ENCODE data around the gene MS4A2.
"Not testable (repeated sequence)": the region's sequence is repeated elsewhere in the genome, so short reads cannot be mapped to it uniquely, and the experiment has no call there.

The MS4A2 gene

GRCh38 chr11:60088364-60088763 is at the start of gene MS4A2:
Gene MS4A2, plus strand, starts transcription at chr11:60088664. Its CDS starts 102 bp downstream, at chr11:60088766.
- no peak for DNase-seq (ENCODE audit: low read depth)

DNA sequence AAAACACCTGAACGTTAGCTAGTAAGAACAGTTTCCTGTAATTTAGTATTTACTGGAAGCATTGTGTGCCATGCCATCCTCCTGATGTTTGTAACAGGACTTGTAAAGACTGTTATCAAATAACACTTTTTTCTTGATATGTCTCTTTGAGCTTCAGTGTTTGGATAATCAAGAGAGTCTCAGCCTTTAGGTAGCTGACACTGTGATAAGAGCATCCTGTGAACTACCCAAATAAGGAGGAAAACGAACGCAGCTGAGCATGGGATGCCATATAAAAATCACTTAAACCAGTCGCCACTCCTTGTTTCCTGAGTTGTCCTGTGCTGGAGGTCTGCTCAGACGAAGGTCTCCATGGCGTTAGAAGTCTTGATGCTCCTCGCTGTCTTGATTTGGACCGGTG is 48.4 kb upstream of the MS4A2 start, which contains the start of gene OOSP2:
Gene OOSP2 (plus strand): TSS at position 301 of the 400 bp plus-strand sequence. CDS start 51 bp downstream, at position 352.
- no peak for DNase-seq (ENCODE audit: low read depth)

- not testable (repeated sequence) for DNase-seq (ENCODE audit: low read depth)
These were observed 38.0 kb upstream of the MS4A2 start for GRCh38 chr11:60050422-60050821.

- not testable (repeated sequence) for DNase-seq (ENCODE audit: low read depth)
These were observed 37.6 kb upstream of the MS4A2 start for GRCh38 chr11:60050839-60051238.

GRCh38 chr11:60056349-60056969 is 32.0 kb upstream of the MS4A2 start, which contains the start of gene MS4A3:
Gene MS4A3, plus strand, starts transcription at chr11:60056665. Its CDS starts 4,496 bp downstream, at chr11:60061161.
- DNase-seq (ENCODE audit: low read depth): no peak

GRCh38 chr11:60059052-60059451 is 29.4 kb upstream of the MS4A2 start:
- DNase-seq (ENCODE audit: low read depth): no peak

DNA sequence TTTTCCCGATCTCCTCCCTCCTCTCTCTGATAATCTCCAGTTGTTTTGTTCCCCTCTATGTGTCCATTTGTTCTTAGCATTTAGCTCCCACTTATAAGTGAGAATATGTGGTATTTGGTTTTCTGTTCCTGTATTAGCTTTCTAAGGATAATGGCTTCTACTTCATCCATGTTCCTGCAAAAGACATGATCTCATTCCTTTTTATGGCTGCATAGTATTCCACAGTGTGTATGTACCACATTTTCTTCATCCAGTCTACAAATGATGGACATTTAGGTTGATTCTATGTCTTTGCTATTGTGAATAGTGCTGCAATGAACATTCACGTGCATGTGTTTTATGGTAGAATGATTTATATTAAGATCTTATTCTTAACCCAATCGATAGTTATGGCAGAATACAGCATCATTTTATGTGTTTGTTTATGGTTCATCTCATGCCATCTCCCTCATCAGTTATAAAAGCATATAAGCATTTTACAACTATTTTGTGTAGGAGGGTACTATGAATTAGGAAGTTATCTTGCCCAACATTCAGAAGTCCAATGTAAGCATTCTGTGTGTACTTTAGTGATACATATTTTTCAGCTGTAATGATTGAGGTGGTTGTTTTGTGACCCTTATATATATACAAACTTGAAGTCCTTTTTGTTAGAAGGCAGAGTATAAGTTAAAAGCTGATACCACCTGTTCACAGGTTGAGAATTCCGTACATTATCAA is 28.8 kb upstream of the MS4A2 start:
- no peak for DNase-seq (ENCODE audit: low read depth)

DNA sequence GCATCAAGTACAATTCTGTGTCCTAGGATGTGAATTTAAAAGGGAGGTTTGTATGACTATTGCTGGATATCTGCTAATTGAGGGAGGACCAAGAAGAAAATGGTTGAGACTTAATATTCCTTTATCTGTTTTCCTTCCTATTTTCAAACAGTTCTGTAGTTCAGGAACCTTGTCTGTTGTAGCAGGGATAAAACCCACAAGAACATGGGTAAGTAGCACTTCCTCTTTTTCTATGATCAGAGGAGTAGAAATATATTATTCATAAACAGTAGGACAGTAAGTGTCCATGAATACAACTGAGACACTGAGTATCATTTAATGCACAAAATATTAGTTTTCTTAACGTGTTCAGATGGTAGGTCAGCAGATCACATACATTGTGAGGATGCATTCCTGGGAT is 24.4 kb upstream of the MS4A2 start:
- DNase-seq (ENCODE audit: low read depth): no peak

GRCh38 chr11:60065801-60066200 is 22.7 kb upstream of the MS4A2 start:
- no peak for DNase-seq (ENCODE audit: low read depth)

GRCh38 chr11:60069450-60069849 is 19.0 kb upstream of the MS4A2 start:
- DNase-seq (ENCODE audit: low read depth): no peak

DNA sequence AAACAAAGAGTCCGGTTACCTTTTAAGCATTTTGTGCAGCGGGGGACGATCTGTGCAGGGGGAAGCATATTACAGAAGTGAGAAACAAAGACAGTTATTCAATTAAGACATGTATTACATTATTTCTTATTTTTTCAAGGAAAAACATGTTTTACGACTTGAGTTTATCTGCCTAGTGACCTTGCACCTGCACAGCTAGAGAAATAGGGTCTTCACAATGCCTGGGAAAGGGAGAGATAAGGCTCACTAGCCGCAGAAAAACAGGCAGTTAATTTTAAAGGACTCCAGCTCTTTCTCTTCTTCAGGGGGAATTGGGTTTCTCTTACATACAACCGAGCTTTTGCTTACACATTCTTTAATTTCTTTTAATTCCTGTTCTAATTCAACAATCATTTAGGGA is 16.8 kb upstream of the MS4A2 start:
- not testable (repeated sequence) for DNase-seq (ENCODE audit: low read depth)

DNA sequence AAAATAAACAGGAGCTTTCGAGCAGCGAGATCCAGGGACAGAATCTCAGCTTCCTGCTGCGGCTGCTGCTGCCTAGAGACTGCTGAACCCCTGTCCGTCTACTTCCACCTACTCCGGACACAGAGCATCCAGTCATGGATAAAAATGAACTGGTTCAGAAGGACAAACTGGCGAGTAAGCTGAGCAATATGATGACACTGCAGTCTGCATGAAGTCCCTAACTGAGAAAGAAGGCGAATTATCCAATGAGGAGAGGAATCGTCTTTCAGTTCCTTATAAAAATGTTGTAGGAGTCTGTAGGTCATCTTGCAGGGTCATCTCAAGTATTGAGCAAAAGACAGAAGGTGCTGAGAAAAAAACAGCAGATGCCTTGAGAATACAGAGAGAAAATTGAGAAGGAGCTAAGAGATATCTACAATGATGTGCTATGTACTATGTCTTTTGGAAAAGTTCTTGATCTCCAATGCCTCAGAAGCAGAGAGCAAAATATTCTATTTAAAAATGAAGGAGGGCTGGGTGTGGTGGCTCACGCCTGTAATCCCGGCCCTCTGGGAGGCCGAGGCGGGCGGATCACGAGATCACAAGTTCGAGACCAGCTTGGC is 11.1 kb upstream of the MS4A2 start:
- no peak for DNase-seq (ENCODE audit: low read depth)

DNA sequence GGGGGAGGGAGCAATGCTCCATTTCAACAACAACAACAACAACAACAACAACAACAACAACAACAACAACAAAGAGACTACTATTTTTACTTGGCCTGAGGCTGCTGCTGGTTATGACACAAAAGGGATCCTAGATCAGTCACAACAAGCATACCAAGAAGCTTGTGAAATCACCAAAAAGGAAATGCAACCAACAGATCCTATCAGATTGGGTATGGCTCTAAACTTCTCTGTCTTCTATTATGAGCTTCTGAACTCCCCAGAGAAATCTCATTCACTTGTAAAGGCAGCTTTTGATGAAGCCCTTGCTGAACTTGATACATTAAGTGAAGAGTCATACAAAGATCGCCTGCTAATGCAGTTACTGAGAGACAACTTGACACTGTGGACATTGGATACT is 10.5 kb upstream of the MS4A2 start:
- DNase-seq (ENCODE audit: low read depth): no peak

GRCh38 chr11:60078745-60079144 is 9.7 kb upstream of the MS4A2 start:
- no peak for DNase-seq (ENCODE audit: low read depth)

- DNase-seq (ENCODE audit: low read depth): no peak
These were observed 7.9 kb upstream of the MS4A2 start for GRCh38 chr11:60080535-60080934.

- no peak for DNase-seq (ENCODE audit: low read depth)
These were observed 3.7 kb upstream of the MS4A2 start for GRCh38 chr11:60084631-60085273.

GRCh38 chr11:60085909-60086308 is 2.6 kb upstream of the MS4A2 start:
- DNase-seq (ENCODE audit: low read depth): no peak

GRCh38 chr11:60087239-60087638 is 1.2 kb upstream of the MS4A2 start:
- DNase-seq (ENCODE audit: low read depth): no peak

- DNase-seq (ENCODE audit: low read depth): no peak
These were observed 7.1 kb downstream of the MS4A2 start for GRCh38 chr11:60095477-60096120.

DNA sequence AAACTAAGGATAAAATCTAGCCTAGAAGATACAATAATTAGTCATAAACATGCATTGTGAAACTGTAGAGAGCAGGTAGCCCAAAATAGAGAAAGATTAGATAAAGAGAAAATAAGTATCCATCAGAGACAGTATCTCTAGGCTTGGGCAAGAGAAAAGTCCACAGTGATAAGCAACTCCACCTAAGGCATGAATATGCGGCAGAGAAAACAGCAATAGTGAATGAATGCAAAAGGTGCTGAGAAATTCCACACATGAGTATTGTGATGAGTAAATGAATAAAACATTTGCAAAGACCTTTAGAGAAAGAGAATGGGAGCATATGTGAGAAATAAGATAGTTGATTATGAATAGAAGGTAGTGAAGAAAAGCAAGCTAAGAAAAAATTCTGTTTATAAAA is 8.7 kb downstream of the MS4A2 start:
- no peak for DNase-seq (ENCODE audit: low read depth)

- no peak for DNase-seq (ENCODE audit: low read depth)
These were observed 10.0 kb downstream of the MS4A2 start for GRCh38 chr11:60098508-60098907.

- no peak for DNase-seq (ENCODE audit: low read depth)
These were observed 12.1 kb downstream of the MS4A2 start for GRCh38 chr11:60100516-60100915.

Measured in T-helper 22 cell (primary cell).